Liver (tissue), 9 donors: Measurements from ENCODE around the gene TUBE1. TPM values are rescaled to one million over a fixed set of nuclear protein-coding genes. Genes with fewer than 3 reads are reported as not detected.

Source experiments
- DNase-seq: peaks from one replicate; pipeline ENCODE4 v3.0.0-alpha.2; 2017; ENCODE audit warnings: low spot score
- H3K27ac ChIP-seq, 2 donors: one replicate each; pipeline ENCODE4 v1.7.0; 2013; ENCODE audit warnings: inconsistent platforms in 2 of 2, low read length in 2 of 2, control low read depth in 1 of 2, low read depth in 1 of 2, mild to moderate bottlenecking in 1 of 2
- H3K27me3 ChIP-seq, 4 donors: one replicate each; pipeline versions ENCODE4 v1.6.1 to v1.7.0; 2013; ENCODE audit warnings: low read length in 3 of 4, inconsistent platforms in 1 of 4, mild to moderate bottlenecking in 1 of 4, moderate library complexity in 1 of 4; ENCODE audit not compliant: control insufficient read depth in 4 of 4, insufficient read depth in 4 of 4
- H3K36me3 ChIP-seq, 4 donors: one replicate each; pipeline versions ENCODE4 v1.6.1 to v1.7.0; 2013; ENCODE audit warnings: low read length in 3 of 4, mild to moderate bottlenecking in 3 of 4, low read depth in 1 of 4, moderate library complexity in 1 of 4; ENCODE audit not compliant: control insufficient read depth in 4 of 4, insufficient read depth in 3 of 4
- H3K4me1 ChIP-seq, 4 donors: one replicate each; pipeline versions ENCODE4 v1.6.1 to v1.7.0; 2013; ENCODE audit warnings: low read length in 3 of 4, mild to moderate bottlenecking in 3 of 4, moderate library complexity in 1 of 4; ENCODE audit not compliant: control insufficient read depth in 4 of 4, insufficient read depth in 4 of 4
- H3K4me3 ChIP-seq, 3 donors: one replicate each; pipeline versions ENCODE4 v1.6.1 to v1.7.0; 2013; ENCODE audit warnings: low read length in 3 of 3, control low read depth in 1 of 3, low read depth in 1 of 3, mild to moderate bottlenecking in 1 of 3
- H3K9ac ChIP-seq, 2 donors: one replicate each; pipeline ENCODE4 v1.7.0; 2013; ENCODE audit warnings: low read length in 2 of 2, mild to moderate bottlenecking in 2 of 2, moderate library complexity in 2 of 2, control low read depth in 1 of 2, low read depth in 1 of 2
- H3K9me3 ChIP-seq, 4 donors: one replicate each; pipeline versions ENCODE4 v1.6.1 to v1.7.0; 2013; ENCODE audit warnings: low read length in 3 of 4; ENCODE audit not compliant: control insufficient read depth in 4 of 4
- ATF3 ChIP-seq: IDR thresholded peaks from 2 replicates; pipeline ENCODE4 v1.6.1; 2016; ENCODE audit warnings: antibody characterized with exemption
- CTCF ChIP-seq: fragments of 150-350 bp; IDR thresholded peaks from 2 replicates; pipeline ENCODE4 v1.5.1; 2017; ENCODE audit warnings: improper control_type of control experiment, low read depth, low read length; ENCODE audit not compliant: missing input control
- EGR1 ChIP-seq, 2 donors: IDR thresholded peaks; 2 replicates each; pipeline ENCODE4 v1.6.1; 2016 to 2018; ENCODE audit warnings: antibody characterized with exemption in 2 of 2, low read depth in 2 of 2
- FOXA1 ChIP-seq: IDR thresholded peaks from 2 replicates; pipeline ENCODE4 v1.6.1; 2016; ENCODE audit warnings: antibody characterized with exemption
- FOXA2 ChIP-seq: IDR thresholded peaks from 2 replicates; pipeline ENCODE4 v1.6.1; 2016; ENCODE audit warnings: antibody characterized with exemption
- GABPA ChIP-seq, 2 donors: IDR thresholded peaks in 1 of 2; conservative IDR thresholded peaks in 1 of 2; 2 replicates each; pipeline ENCODE4 v1.6.1; 2016; ENCODE audit warnings: antibody characterized with exemption in 2 of 2, mild to moderate bottlenecking in 1 of 2, moderate library complexity in 1 of 2
- HNF4A ChIP-seq, 2 donors: conservative IDR thresholded peaks; 2 replicates each; pipeline ENCODE4 v1.6.1; 2016; ENCODE audit warnings: antibody characterized with exemption in 2 of 2, mild to moderate bottlenecking in 2 of 2
- HNF4G ChIP-seq: IDR thresholded peaks from 2 replicates; pipeline ENCODE4 v1.6.1; 2016; ENCODE audit warnings: antibody characterized with exemption
- JUND ChIP-seq, 2 donors: IDR thresholded peaks; 2 replicates each; pipeline ENCODE4 v1.6.1; 2016; ENCODE audit warnings: antibody characterized with exemption in 2 of 2
- MAX ChIP-seq: IDR thresholded peaks from 2 replicates; pipeline ENCODE4 v1.6.1; 2016; ENCODE audit warnings: antibody characterized with exemption
- NR2F2 ChIP-seq: IDR thresholded peaks from 2 replicates; pipeline ENCODE4 v1.6.1; 2016; ENCODE audit warnings: antibody characterized with exemption
- RAD21 ChIP-seq, 2 donors: IDR thresholded peaks; 2 replicates each; pipeline ENCODE4 v1.6.1; 2016; ENCODE audit warnings: antibody characterized with exemption in 2 of 2, mild to moderate bottlenecking in 2 of 2
- REST ChIP-seq: IDR thresholded peaks from 2 replicates; pipeline ENCODE4 v1.6.1; 2016; ENCODE audit warnings: antibody characterized with exemption, mild to moderate bottlenecking
- RXRA ChIP-seq, 2 donors: IDR thresholded peaks; 2 replicates each; pipeline ENCODE4 v1.6.1; 2017 to 2018; ENCODE audit warnings: antibody characterized with exemption in 2 of 2, mild to moderate bottlenecking in 1 of 2
- SP1 ChIP-seq: IDR thresholded peaks from 2 replicates; pipeline ENCODE4 v1.6.1; 2018; ENCODE audit warnings: antibody characterized with exemption, mild to moderate bottlenecking
- TAF1 ChIP-seq: conservative IDR thresholded peaks from 2 replicates; pipeline ENCODE4 v1.6.1; 2016; ENCODE audit warnings: antibody characterized with exemption, mild to moderate bottlenecking
- YY1 ChIP-seq: IDR thresholded peaks from 2 replicates; pipeline ENCODE4 v1.6.1; 2016; ENCODE audit warnings: antibody characterized with exemption, mild to moderate bottlenecking
- ZBTB33 ChIP-seq: IDR thresholded peaks from 2 replicates; pipeline ENCODE4 v1.6.1; 2016; ENCODE audit warnings: antibody characterized with exemption
- WGBS: extraction: QIAGEN DNeasy Blood & Tissue Kit; methylation state at CpG from one replicate; pipeline ENCODE4 v1.1.7; 2013; 5-methylcytosine and 5-hydroxymethylcytosine counted together
- polyA plus RNA-seq, 2 donors: library from polyadenylated mRNA; stranded (reverse) in 1 of 2; unstranded in 1 of 2; fragments of 200-250 nt in 1 of 2; fragments of >200 nt in 1 of 2; fragmentation: Nextera tagmentation in 1 of 2; extraction: Ambion mirVana in 1 of 2; gene quantifications; one replicate each; pipeline versions ENCODE4 v1.2.1 to v1.2.3, GENCODE V29; 2013 to 2015
- total RNA-seq, 2 donors: library from RNA; depleted of rRNA; stranded (reverse); fragments of >200 nt; gene quantifications; one replicate each; pipeline ENCODE4 v1.2.3, GENCODE V29; 2014
- donor health status: healthy.
- donor health status: healthy.
- donor health status: healthy.
- donor health status: healthy.
- donor health status: healthy.

TUBE1 gene
- total RNA-seq (10 to 100 TPM in 1 of 2 donors, 1 to 10 TPM in 1; 9.6 to 45.4 TPM), polyA plus RNA-seq (10 to 100 TPM in 1 of 2 donors, 1 to 10 TPM in 1; 8.8 to 41.2 TPM)

GRCh38 chr6:112087136-112087911, at the start of gene TUBE1, which contains the start of gene FAM229B:
TUBE1 (minus strand) TSS chr6:112087482; CDS start chr6:112087434, 48 bp downstream.
FAM229B (plus strand) TSS chr6:112087591; CDS start chr6:112099284, 11,693 bp downstream.
- H3K27ac ChIP-seq, result peak within 1 kb of the TSS; percentile 62 to 80

More at GRCh38 chr6:112087136-112087911, at the start of gene TUBE1, which contains the start of gene FAM229B:
- H3K36me3 ChIP-seq, result peaks cover 0 to 11% (median 4%) of the 10 kb centered on the region in 4 donors
- under 1% methylated on average over 60 of the region's 60 CpGs for WGBS
- H3K4me1 ChIP-seq, result peaks cover 0 to 23% (median 23%) of the 10 kb centered on the region in 4 donors
- H3K9me3 ChIP-seq, result no peaks in the 10 kb centered on the region
- DNase-seq, result peak; percentile 85
- H3K9ac ChIP-seq, result peak within 1 kb of the TSS; percentile 70 to 80
- no peaks in the 10 kb centered on the region for H3K27me3 ChIP-seq
- H3K4me3 ChIP-seq, result peak within 1 kb of the TSS; percentile 69 to 88 (median 85)
- no peak for TF ChIP-seq ZBTB33
- TF ChIP-seq MAX, result no peak
- TF ChIP-seq HNF4A (conservative IDR thresholded peaks at IDR 0.05), result peak in 1 of 2 donors; percentile 36
- peak; percentile 29 for TF ChIP-seq NR2F2
- no peak for TF ChIP-seq CTCF
- TF ChIP-seq ATF3, result no peak
- TF ChIP-seq RAD21 (IDR thresholded peaks at IDR 0.05), result peak; percentile 7 to 45
- TF ChIP-seq SP1, result peak; percentile 42
- no peak for TF ChIP-seq FOXA1
- peak; percentile 60 to 73 for TF ChIP-seq RXRA (IDR thresholded peaks at IDR 0.05)
- TF ChIP-seq TAF1, result peak; percentile 83
- peak in 1 of 2 donors; percentile 19 for TF ChIP-seq JUND (IDR thresholded peaks at IDR 0.05)
- TF ChIP-seq FOXA2, result peak; percentile 13
- peak in 1 of 2 donors; percentile 5 for TF ChIP-seq GABPA (IDR thresholded peaks at IDR 0.05 in 1 of 2, conservative IDR thresholded peaks at IDR 0.05 in 1 of 2)
- no peak for TF ChIP-seq HNF4G
- TF ChIP-seq REST, result peak; percentile 28
- TF ChIP-seq EGR1 (IDR thresholded peaks at IDR 0.05; ENCODE audit: low read depth in 2 of 2), result peak; percentile 24 to 80
- TF ChIP-seq YY1, result peak; percentile 91
